Parathyroid adenoma (tissue), 2 donors: Measurements from ENCODE around the gene MS4A15.

Experiments
- H2AFZ ChIP-seq: fragments of 300-600 bp; sonication (generic); one replicate; pipeline ENCODE4 v1.7.0; 2017; ENCODE audit warnings: antibody characterized with exemption, mild to moderate bottlenecking
- H3K27ac ChIP-seq: fragments of 300-600 bp; sonication (generic); one replicate; pipeline ENCODE4 v1.7.0; 2017
- H3K27me3 ChIP-seq: fragments of 300-600 bp; sonication (generic); one replicate; pipeline ENCODE4 v1.7.0; 2017; ENCODE audit warnings: low read length; ENCODE audit not compliant: control insufficient read depth, insufficient read depth
- H3K36me3 ChIP-seq: fragments of 300-600 bp; sonication (generic); one replicate; pipeline ENCODE4 v1.7.0; 2017; ENCODE audit warnings: low read length; ENCODE audit not compliant: control insufficient read depth, insufficient read depth
- H3K4me1 ChIP-seq: fragments of 300-600 bp; sonication (generic); one replicate; pipeline ENCODE4 v1.7.0; 2017; ENCODE audit warnings: control low read depth
- H3K4me2 ChIP-seq: fragments of 300-600 bp; sonication (generic); one replicate; pipeline ENCODE4 v1.7.0; 2017; ENCODE audit warnings: low read length
- H3K4me3 ChIP-seq: fragments of 300-600 bp; sonication (generic); one replicate; pipeline ENCODE4 v1.7.0; 2017; ENCODE audit warnings: low read depth, low read length
- H3K79me2 ChIP-seq: fragments of 300-600 bp; sonication (generic); one replicate; pipeline ENCODE4 v1.7.0; 2017; ENCODE audit warnings: control low read depth
- H3K9ac ChIP-seq: fragments of 300-600 bp; sonication (generic); one replicate; pipeline ENCODE4 v1.7.0; 2017; ENCODE audit warnings: mild to moderate bottlenecking
- H3K9me3 ChIP-seq: fragments of 300-600 bp; sonication (generic); one replicate; pipeline ENCODE4 v1.7.0; 2017; ENCODE audit warnings: low read length; ENCODE audit not compliant: control insufficient read depth
- TF ChIP-seq, protein P1 (sequence below): fragments of 300-600 bp; sonication (generic); IDR thresholded peaks from one replicate; pipeline ENCODE4 v1.7.0; 2017; ENCODE audit warnings: antibody characterized with exemption, mild to moderate bottlenecking
- donor health status: primary hyperparathyroidism.

The MS4A15 gene

DNA sequence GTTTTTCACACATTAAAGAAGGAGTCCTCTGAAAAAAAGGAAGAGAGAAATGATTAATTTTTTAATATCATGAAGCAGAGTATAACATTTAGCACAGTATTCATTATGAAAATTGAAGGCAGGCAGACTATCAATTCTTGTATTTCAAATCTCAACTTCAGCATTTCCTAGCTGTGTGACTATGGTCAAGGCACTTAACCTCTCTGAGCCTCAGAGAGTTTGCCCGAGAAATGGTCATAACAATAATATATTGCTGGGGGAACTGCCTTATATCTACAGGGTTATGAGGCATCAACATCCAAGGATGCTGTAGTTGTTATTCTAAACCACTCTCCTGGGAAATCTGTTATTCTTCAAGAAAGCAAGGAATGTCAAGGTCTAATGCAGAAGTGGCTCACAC is 31.1 kb upstream of the MS4A15 start:
- no peak overlapping the region for H2AFZ ChIP-seq
- no peaks in the 10 kb centered on the region for H3K79me2 ChIP-seq

DNA sequence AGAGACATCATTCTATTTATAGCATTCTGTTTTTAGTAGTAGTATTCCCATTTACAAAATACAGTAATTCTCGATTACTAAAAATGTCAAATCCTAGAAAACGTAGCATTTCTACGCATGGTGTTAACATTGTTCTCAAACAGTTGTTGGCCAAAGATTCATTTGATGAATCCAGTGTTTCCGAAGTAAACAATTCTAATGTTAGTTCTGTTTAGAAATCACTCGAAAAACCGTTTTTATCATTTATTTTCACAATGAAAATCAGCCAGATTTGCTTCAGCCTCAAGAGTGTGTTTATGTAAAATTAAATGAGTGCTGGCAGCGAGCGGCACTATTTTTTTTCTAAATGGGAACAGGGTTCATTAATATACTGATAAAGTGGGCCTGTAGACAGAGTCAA is 25.1 kb upstream of the MS4A15 start:
- no peak overlapping the region for H3K4me3 ChIP-seq
- TF ChIP-seq, protein P1, sequence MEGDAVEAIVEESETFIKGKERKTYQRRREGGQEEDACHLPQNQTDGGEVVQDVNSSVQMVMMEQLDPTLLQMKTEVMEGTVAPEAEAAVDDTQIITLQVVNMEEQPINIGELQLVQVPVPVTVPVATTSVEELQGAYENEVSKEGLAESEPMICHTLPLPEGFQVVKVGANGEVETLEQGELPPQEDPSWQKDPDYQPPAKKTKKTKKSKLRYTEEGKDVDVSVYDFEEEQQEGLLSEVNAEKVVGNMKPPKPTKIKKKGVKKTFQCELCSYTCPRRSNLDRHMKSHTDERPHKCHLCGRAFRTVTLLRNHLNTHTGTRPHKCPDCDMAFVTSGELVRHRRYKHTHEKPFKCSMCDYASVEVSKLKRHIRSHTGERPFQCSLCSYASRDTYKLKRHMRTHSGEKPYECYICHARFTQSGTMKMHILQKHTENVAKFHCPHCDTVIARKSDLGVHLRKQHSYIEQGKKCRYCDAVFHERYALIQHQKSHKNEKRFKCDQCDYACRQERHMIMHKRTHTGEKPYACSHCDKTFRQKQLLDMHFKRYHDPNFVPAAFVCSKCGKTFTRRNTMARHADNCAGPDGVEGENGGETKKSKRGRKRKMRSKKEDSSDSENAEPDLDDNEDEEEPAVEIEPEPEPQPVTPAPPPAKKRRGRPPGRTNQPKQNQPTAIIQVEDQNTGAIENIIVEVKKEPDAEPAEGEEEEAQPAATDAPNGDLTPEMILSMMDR, result no peak
- no peak overlapping the region for H3K9ac ChIP-seq
- H3K9me3 ChIP-seq, result no peaks in the 10 kb centered on the region
- no peak overlapping the region for H3K27ac ChIP-seq
- H3K27me3 ChIP-seq, result no peaks in the 10 kb centered on the region
- H2AFZ ChIP-seq, result no peak overlapping the region
- no peaks in the 10 kb centered on the region for H3K79me2 ChIP-seq
- H3K4me2 ChIP-seq, result no peak overlapping the region
- no peaks in the 10 kb centered on the region for H3K36me3 ChIP-seq
- no peaks in the 10 kb centered on the region for H3K4me1 ChIP-seq

More for the DNA sequence above, 31.1 kb upstream of the MS4A15 start:
- Histone ChIP-seq H3K27me3 (no peaks in the 10 kb centered on the region), H3K9ac (no peak overlapping the region), H3K4me2 (no peak overlapping the region), H3K4me3 (no peak overlapping the region), H3K4me1 (no peaks in the 10 kb centered on the region), H3K36me3 (no peaks in the 10 kb centered on the region), H3K27ac (no peak overlapping the region), H3K9me3 (no peaks in the 10 kb centered on the region)
- TF ChIP-seq, protein P1, result no peak

DNA sequence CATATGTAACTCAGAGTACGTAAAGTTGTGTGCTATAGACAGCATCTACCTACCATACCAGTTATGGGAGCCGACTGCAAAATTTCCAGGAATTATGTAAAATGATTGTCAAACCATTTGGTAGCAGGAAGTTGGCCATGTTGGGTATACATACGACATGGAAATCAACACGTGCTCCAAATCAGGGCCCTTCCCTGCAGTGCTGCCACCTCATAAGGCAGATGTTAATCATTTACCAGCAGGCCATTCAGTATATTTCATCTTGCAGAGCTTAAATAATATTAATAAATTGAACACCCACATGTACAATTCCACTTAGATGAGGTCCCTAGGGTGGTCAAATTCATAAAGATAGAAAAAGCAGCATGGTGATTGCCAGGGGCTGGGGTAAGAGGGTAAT is 22.4 kb upstream of the MS4A15 start:
- Histone ChIP-seq H3K79me2 (no peaks in the 10 kb centered on the region), H3K4me3 (no peak overlapping the region), H2AFZ (no peak overlapping the region), H3K4me2 (no peak overlapping the region), H3K27ac (no peak overlapping the region), H3K27me3 (no peaks in the 10 kb centered on the region), H3K4me1 (no peaks in the 10 kb centered on the region), H3K9ac (no peak overlapping the region), H3K9me3 (no peaks in the 10 kb centered on the region), H3K36me3 (no peaks in the 10 kb centered on the region)
- TF ChIP-seq, protein P1, result no peak

DNA sequence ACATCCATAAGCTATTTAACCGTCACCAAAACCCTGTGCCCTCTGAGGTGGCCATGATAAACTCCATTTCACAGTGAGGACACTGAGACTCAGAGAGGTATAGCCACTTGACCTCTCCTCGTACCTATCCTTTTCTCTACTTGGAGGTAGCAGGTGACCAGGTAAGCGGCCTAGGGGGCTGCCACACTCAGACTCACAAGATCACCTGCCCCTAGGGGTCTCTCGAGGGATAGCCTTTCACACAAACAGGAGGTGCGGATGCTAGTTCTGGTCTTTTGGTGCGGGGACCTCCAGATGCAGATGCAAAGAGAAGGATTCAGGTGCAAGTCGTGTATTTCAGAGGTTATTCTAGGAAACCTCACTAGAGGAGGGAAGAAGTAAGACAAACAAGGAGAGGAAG is 17.6 kb upstream of the MS4A15 start:
- Histone ChIP-seq H3K9me3 (no peaks in the 10 kb centered on the region), H3K4me2 (no peak overlapping the region), H2AFZ (no peak overlapping the region), H3K27me3 (no peaks in the 10 kb centered on the region), H3K9ac (no peak overlapping the region), H3K27ac (no peak overlapping the region), H3K36me3 (no peaks in the 10 kb centered on the region), H3K4me3 (no peak overlapping the region), H3K79me2 (no peaks in the 10 kb centered on the region), H3K4me1 (no peaks in the 10 kb centered on the region)
- TF ChIP-seq, protein P1, result no peak

DNA sequence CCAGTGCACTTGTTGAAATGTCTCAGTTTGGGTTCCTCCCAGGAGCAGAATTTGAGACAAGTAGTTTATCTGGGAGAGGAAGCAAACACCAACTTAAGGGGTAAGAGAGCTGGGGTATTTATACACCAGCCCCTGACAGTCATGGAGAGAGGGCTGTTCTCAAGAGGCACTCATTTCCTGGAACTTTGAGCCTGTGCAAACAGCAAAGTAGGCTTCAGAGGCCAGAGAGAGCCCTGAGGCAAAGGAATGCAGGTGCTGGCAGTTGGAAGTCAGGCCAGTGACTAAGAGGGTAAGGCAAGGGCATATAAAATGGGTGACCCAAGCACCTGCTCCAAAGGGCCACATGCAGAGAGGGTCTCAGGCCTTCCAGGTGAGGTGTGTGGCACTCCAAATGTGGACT is 16.1 kb upstream of the MS4A15 start:
- no peaks in the 10 kb centered on the region for H3K27me3 ChIP-seq
- TF ChIP-seq, protein P1, result no peak

More for the DNA sequence above, 16.1 kb upstream of the MS4A15 start:
- Histone ChIP-seq H3K4me2 (no peak overlapping the region), H3K79me2 (no peaks in the 10 kb centered on the region), H3K4me3 (no peak overlapping the region), H3K27ac (no peak overlapping the region), H2AFZ (no peak overlapping the region), H3K9me3 (no peaks in the 10 kb centered on the region), H3K9ac (no peak overlapping the region), H3K36me3 (no peaks in the 10 kb centered on the region), H3K4me1 (no peaks in the 10 kb centered on the region)
